Measurements from ENCODE around the gene B4GALT5.

Gene B4GALT5

GRCh38 chr20:49666911-49667310 is 46.8 kb downstream of the B4GALT5 start:
- TF ChIP-seq EZH2 (IDR thresholded peaks at IDR 0.05) (no peak), FOXP2 (optimal IDR thresholded peaks at IDR 0.05; ENCODE audit: control extremely low read depth, extremely low read length, insufficient read depth) (no peak), POLR2AphosphoS5 (IDR thresholded peaks at IDR 0.05; ENCODE audit: borderline replicate concordance, low read depth, low read length) (no peak)
- Histone ChIP-seq H3K27ac (no peak overlapping the region), H3K9ac (ENCODE audit: insufficient read length) (no peak overlapping the region), H3K4me3 (no peak overlapping the region), H3K9me3 (ENCODE audit: low read depth, low read length) (no peaks in the 10 kb centered on the region), H3K36me3 (ENCODE audit: insufficient read depth, low read length) (no peaks in the 10 kb centered on the region)
- DNase-seq (ENCODE audit: low read depth, low spot score) = no peak

GRCh38 chr20:49665796-49666195 is 47.9 kb downstream of the B4GALT5 start:
- no peak for TF ChIP-seq EZH2 (IDR thresholded peaks at IDR 0.05)
- TF ChIP-seq POLR2AphosphoS5 (IDR thresholded peaks at IDR 0.05; ENCODE audit: borderline replicate concordance, low read depth, low read length) = no peak
- no peak for TF ChIP-seq FOXP2 (optimal IDR thresholded peaks at IDR 0.05; ENCODE audit: control extremely low read depth, extremely low read length, insufficient read depth)
- no peaks in the 10 kb centered on the region for H3K36me3 ChIP-seq (ENCODE audit: insufficient read depth, low read length)
- H3K27ac ChIP-seq = no peak overlapping the region
- H3K9ac ChIP-seq (ENCODE audit: insufficient read length) = no peak overlapping the region
- no peak for DNase-seq (ENCODE audit: low read depth, low spot score)
- H3K9me3 ChIP-seq (ENCODE audit: low read depth, low read length) = no peaks in the 10 kb centered on the region
- no peak overlapping the region for H3K4me3 ChIP-seq

GRCh38 chr20:49664612-49665313 is 48.9 kb downstream of the B4GALT5 start:
- Histone ChIP-seq H3K27ac (no peak overlapping the region), H3K9me3 (ENCODE audit: low read depth, low read length) (no peaks in the 10 kb centered on the region)

GRCh38 chr20:49663112-49663511 is 50.6 kb downstream of the B4GALT5 start:
- no peak for DNase-seq (ENCODE audit: low read depth, low spot score)
- H3K27ac ChIP-seq = no peak overlapping the region
- H3K9me3 ChIP-seq (ENCODE audit: low read depth, low read length) = no peaks in the 10 kb centered on the region
- H3K9ac ChIP-seq (ENCODE audit: insufficient read length) = no peak overlapping the region
- TF ChIP-seq FOXP2 (optimal IDR thresholded peaks at IDR 0.05; ENCODE audit: control extremely low read depth, extremely low read length, insufficient read depth) (no peak), EZH2 (IDR thresholded peaks at IDR 0.05) (no peak), POLR2AphosphoS5 (IDR thresholded peaks at IDR 0.05; ENCODE audit: borderline replicate concordance, low read depth, low read length) (no peak)
- no peaks in the 10 kb centered on the region for H3K36me3 ChIP-seq (ENCODE audit: insufficient read depth, low read length)
- H3K4me3 ChIP-seq = no peak overlapping the region

More at GRCh38 chr20:49664612-49665313, 48.9 kb downstream of the B4GALT5 start:
- H3K36me3 ChIP-seq (ENCODE audit: insufficient read depth, low read length) = no peaks in the 10 kb centered on the region
- no peak for TF ChIP-seq FOXP2 (optimal IDR thresholded peaks at IDR 0.05; ENCODE audit: control extremely low read depth, extremely low read length, insufficient read depth)
- no peak overlapping the region for H3K4me3 ChIP-seq
- no peak for DNase-seq (ENCODE audit: low read depth, low spot score)
- no peak overlapping the region for H3K9ac ChIP-seq (ENCODE audit: insufficient read length)

GRCh38 chr20:49661560-49662329 is 51.9 kb downstream of the B4GALT5 start:
- no peak overlapping the region for H3K4me3 ChIP-seq
- DNase-seq (ENCODE audit: low read depth, low spot score) = no peak
- H3K36me3 ChIP-seq (ENCODE audit: insufficient read depth, low read length) = peaks cover 5% of the 10 kb centered on the region
- H3K9ac ChIP-seq (ENCODE audit: insufficient read length) = no peak overlapping the region
- H3K27ac ChIP-seq = no peak overlapping the region
- TF ChIP-seq POLR2AphosphoS5 (IDR thresholded peaks at IDR 0.05; ENCODE audit: borderline replicate concordance, low read depth, low read length) (no peak), EZH2 (IDR thresholded peaks at IDR 0.05) (no peak), FOXP2 (optimal IDR thresholded peaks at IDR 0.05; ENCODE audit: control extremely low read depth, extremely low read length, insufficient read depth) (no peak)
- no peaks in the 10 kb centered on the region for H3K9me3 ChIP-seq (ENCODE audit: low read depth, low read length)

GRCh38 chr20:49660912-49661311 is 52.8 kb downstream of the B4GALT5 start:
- TF ChIP-seq FOXP2 (optimal IDR thresholded peaks at IDR 0.05; ENCODE audit: control extremely low read depth, extremely low read length, insufficient read depth) (no peak), POLR2AphosphoS5 (IDR thresholded peaks at IDR 0.05; ENCODE audit: borderline replicate concordance, low read depth, low read length) (no peak), EZH2 (IDR thresholded peaks at IDR 0.05) (no peak)
- H3K9ac ChIP-seq (ENCODE audit: insufficient read length) = no peak overlapping the region
- no peak overlapping the region for H3K4me3 ChIP-seq
- no peak for DNase-seq (ENCODE audit: low read depth, low spot score)
- peaks cover 13% of the 10 kb centered on the region for H3K36me3 ChIP-seq (ENCODE audit: insufficient read depth, low read length)
- no peak overlapping the region for H3K27ac ChIP-seq
- H3K9me3 ChIP-seq (ENCODE audit: low read depth, low read length) = no peaks in the 10 kb centered on the region

GRCh38 chr20:49659056-49659455 is 54.6 kb downstream of the B4GALT5 start:
- DNase-seq (ENCODE audit: low read depth, low spot score) = no peak
- TF ChIP-seq FOXP2 (optimal IDR thresholded peaks at IDR 0.05; ENCODE audit: control extremely low read depth, extremely low read length, insufficient read depth) (no peak), EZH2 (IDR thresholded peaks at IDR 0.05) (no peak), POLR2AphosphoS5 (IDR thresholded peaks at IDR 0.05; ENCODE audit: borderline replicate concordance, low read depth, low read length) (no peak)
- H3K9me3 ChIP-seq (ENCODE audit: low read depth, low read length) = no peaks in the 10 kb centered on the region
- no peak overlapping the region for H3K27ac ChIP-seq
- no peak overlapping the region for H3K4me3 ChIP-seq
- peaks cover 29% of the 10 kb centered on the region for H3K36me3 ChIP-seq (ENCODE audit: insufficient read depth, low read length)
- no peak overlapping the region for H3K9ac ChIP-seq (ENCODE audit: insufficient read length)

- H3K9ac ChIP-seq (ENCODE audit: insufficient read length) = no peak overlapping the region
- H3K9me3 ChIP-seq (ENCODE audit: low read depth, low read length) = no peaks in the 10 kb centered on the region
- TF ChIP-seq POLR2AphosphoS5 (IDR thresholded peaks at IDR 0.05; ENCODE audit: borderline replicate concordance, low read depth, low read length) = no peak
- TF ChIP-seq FOXP2 (optimal IDR thresholded peaks at IDR 0.05; ENCODE audit: control extremely low read depth, extremely low read length, insufficient read depth) = no peak
- no peak for TF ChIP-seq EZH2 (IDR thresholded peaks at IDR 0.05)
- H3K36me3 ChIP-seq (ENCODE audit: insufficient read depth, low read length) = peaks cover 34% of the 10 kb centered on the region
- H3K4me3 ChIP-seq = no peak overlapping the region
- DNase-seq (ENCODE audit: low read depth, low spot score) = no peak
- H3K27ac ChIP-seq = no peak overlapping the region
Observed at GRCh38 chr20:49658508-49658907, 55.2 kb downstream of the B4GALT5 start.
